ENCODE results near the gene IGFL1.
"Not testable (repeated sequence)": the region's sequence is repeated elsewhere in the genome, so short reads cannot be mapped to it uniquely, and the experiment has no call there.

Gene IGFL1

GRCh38 chr19:46224773-46225172 lies 4.8 kb upstream of the IGFL1 start:
- no peak for DNase-seq (ENCODE audit: low read depth, low spot score)

GRCh38 chr19:46225558-46226004 lies 4.0 kb upstream of the IGFL1 start:
- no peak for DNase-seq (ENCODE audit: low read depth, low spot score)

GRCh38 chr19:46226438-46226973 lies 3.0 kb upstream of the IGFL1 start:
- no peak for DNase-seq (ENCODE audit: low read depth, low spot score)

- DNase-seq (ENCODE audit: low read depth, low spot score): no peak
Observed at GRCh38 chr19:46232029-46232428, 2.5 kb downstream of the IGFL1 start.

- no peak for DNase-seq (ENCODE audit: low read depth, low spot score)
Observed at GRCh38 chr19:46232468-46232867, 2.9 kb downstream of the IGFL1 start.

- DNase-seq (ENCODE audit: low read depth, low spot score): no peak
Observed at GRCh38 chr19:46232938-46233621, 3.5 kb downstream of the IGFL1 start.

- not testable (repeated sequence) for DNase-seq (ENCODE audit: low read depth, low spot score)
Observed at GRCh38 chr19:46233871-46234270, 4.3 kb downstream of the IGFL1 start.

- not testable (repeated sequence) for DNase-seq (ENCODE audit: low read depth, low spot score)
Observed at GRCh38 chr19:46238141-46238540, 8.6 kb downstream of the IGFL1 start.

- DNase-seq (ENCODE audit: low read depth, low spot score): no peak
Observed at GRCh38 chr19:46239193-46240024, 9.9 kb downstream of the IGFL1 start.

GRCh38 chr19:46240693-46241092 lies 11.2 kb downstream of the IGFL1 start:
- no peak for DNase-seq (ENCODE audit: low read depth, low spot score)

- no peak for DNase-seq (ENCODE audit: low read depth, low spot score)
Observed at GRCh38 chr19:46241626-46242025, 12.1 kb downstream of the IGFL1 start.

GRCh38 chr19:46243081-46243654 lies 13.6 kb downstream of the IGFL1 start:
- DNase-seq (ENCODE audit: low read depth, low spot score): not testable (repeated sequence)

- no peak for DNase-seq (ENCODE audit: low read depth, low spot score)
Observed at GRCh38 chr19:46250076-46250735, 20.7 kb downstream of the IGFL1 start.

GRCh38 chr19:46251416-46251815 lies 21.9 kb downstream of the IGFL1 start:
- no peak for DNase-seq (ENCODE audit: low read depth, low spot score)

- DNase-seq (ENCODE audit: low read depth, low spot score): no peak
Observed at GRCh38 chr19:46254776-46255175, 25.2 kb downstream of the IGFL1 start.

- DNase-seq (ENCODE audit: low read depth, low spot score): no peak
Observed at GRCh38 chr19:46256855-46257254, 27.3 kb downstream of the IGFL1 start.

GRCh38 chr19:46261501-46261900 lies 32.0 kb downstream of the IGFL1 start:
- DNase-seq (ENCODE audit: low read depth, low spot score): not testable (repeated sequence)

- not testable (repeated sequence) for DNase-seq (ENCODE audit: low read depth, low spot score)
Observed at GRCh38 chr19:46262684-46263296, 33.2 kb downstream of the IGFL1 start.

- DNase-seq (ENCODE audit: low read depth, low spot score): not testable (repeated sequence)
Observed at GRCh38 chr19:46264801-46265200, 35.3 kb downstream of the IGFL1 start.

GRCh38 chr19:46265217-46265828 lies 35.8 kb downstream of the IGFL1 start:
- DNase-seq (ENCODE audit: low read depth, low spot score): peak; percentile 56

GRCh38 chr19:46269101-46269500 lies 39.6 kb downstream of the IGFL1 start:
- no peak for DNase-seq (ENCODE audit: low read depth, low spot score)

Measured in smooth muscle cell of the brain vasculature (primary cell).